Type B pancreatic cell (in vitro differentiated cells): ENCODE measurements around the gene SPAG16. TPM values are rescaled to one million over a fixed set of nuclear protein-coding genes. Genes with fewer than 3 reads are reported as not detected.

Source experiments
- DNase-seq: peaks from one replicate; pipeline ENCODE4 v3.0.0; 2021; ENCODE audit warnings: mixed read lengths; ENCODE audit not compliant: unreplicated experiment; ENCODE audit errors: extremely low spot score
- H3K27ac Mint-ChIP-seq: 2 replicates; pipeline ENCODE4 v1.8.0; 2021; ENCODE audit warnings: mild to moderate bottlenecking, mixed read lengths
- H3K27me3 Mint-ChIP-seq: 2 replicates; pipeline ENCODE4 v1.8.0; 2021; ENCODE audit warnings: mixed read lengths
- H3K36me3 Mint-ChIP-seq: 2 replicates; pipeline ENCODE4 v1.8.0; 2021; ENCODE audit warnings: mixed read lengths
- H3K4me1 Mint-ChIP-seq: one replicate; pipeline ENCODE4 v1.8.0; 2021; ENCODE audit warnings: mixed read lengths; ENCODE audit not compliant: unreplicated experiment
- H3K4me3 Mint-ChIP-seq: 2 replicates; pipeline ENCODE4 v1.8.0; 2021; ENCODE audit warnings: mild to moderate bottlenecking, mixed read lengths
- H3K9me3 Mint-ChIP-seq: 2 replicates; pipeline ENCODE4 v1.8.0; 2021; ENCODE audit warnings: mixed read lengths
- CTCF ChIP-seq: fragments of 200-600 bp; sonication (generic); conservative IDR thresholded peaks from 2 replicates; pipeline ENCODE4 v1.5.0; 2021; ENCODE audit warnings: antibody characterized with exemption, mild to moderate bottlenecking
- total RNA-seq: library from RNA; stranded (reverse); gene quantifications from 2 replicates; pipeline ENCODE4 v1.2.1, GENCODE V29; 2021; ENCODE audit warnings: low replicate concordance

SPAG16 gene
- total RNA-seq, 1 donor from 2014 or later, result 54.8 TPM

DNA sequence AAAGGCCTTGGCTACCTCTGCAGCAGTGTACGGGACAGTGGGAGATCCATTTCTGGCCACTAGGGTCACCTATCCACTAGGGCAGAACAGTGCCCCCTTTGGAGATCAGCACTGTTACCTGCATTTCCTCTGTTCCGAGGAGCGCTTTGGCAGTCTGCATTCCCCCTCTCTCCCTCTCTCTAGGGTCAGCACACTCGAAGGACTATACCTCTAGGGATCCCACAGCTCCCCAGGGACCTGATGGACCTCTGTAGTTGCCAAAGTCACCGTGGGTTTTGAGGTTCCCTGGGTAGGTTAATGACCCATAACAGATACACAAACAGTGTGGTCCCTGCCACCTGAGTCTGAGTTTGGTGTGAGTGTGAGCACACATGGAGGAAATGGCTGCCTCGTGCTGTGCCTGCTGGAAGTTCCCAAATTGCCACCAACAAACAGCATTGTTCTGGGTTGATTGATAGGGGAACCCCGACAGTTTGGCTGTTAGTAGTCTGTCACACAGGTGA lies 1026.8 kb downstream of the SPAG16 start:
- DNase-seq, result no peak
- Mint-ChIP-seq H3K4me3 (no peak overlapping the region), H3K27ac (no peak overlapping the region)

DNA sequence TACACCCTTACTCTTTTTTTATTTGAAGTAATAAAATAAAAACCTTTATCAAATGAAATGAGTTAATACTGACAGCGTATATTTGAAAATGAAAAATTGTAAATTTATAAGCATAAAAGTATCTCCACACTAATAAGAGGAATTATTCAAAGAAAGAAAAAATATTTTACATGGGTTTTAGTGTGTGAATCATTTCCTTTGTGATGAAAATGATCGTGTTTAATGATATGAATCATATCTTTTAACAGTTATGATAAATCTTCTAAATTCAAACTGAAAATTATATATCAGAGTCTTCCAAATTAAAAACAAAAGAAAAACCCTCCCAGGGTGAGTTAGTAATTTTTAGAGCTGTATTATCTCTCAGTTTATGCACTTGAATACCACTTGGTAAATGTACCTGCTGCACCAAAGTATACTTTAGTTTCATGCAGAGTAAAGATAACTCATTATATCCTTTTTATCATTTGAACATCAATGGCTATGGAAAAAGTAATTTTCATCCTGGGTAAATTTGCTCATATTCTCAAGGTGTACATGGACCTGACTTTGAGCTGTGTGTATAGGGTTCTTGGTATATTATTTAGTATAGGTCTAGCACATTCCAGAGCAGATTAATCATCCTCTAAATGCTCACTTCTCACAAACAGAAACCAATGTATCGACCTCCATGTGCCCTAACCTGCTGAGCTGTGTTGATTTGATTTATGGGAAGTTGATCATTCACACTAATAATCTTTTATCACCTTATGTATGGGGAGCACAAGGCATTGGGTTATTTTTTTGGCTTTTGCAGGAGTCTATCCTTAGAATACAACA lies 1027.9 kb downstream of the SPAG16 start:
- TF ChIP-seq CTCF, result no peak
- no peak overlapping the region for H3K4me3 Mint-ChIP-seq
- no peaks in the 10 kb centered on the region for H3K4me1 Mint-ChIP-seq
- H3K9me3 Mint-ChIP-seq, result no peaks in the 10 kb centered on the region
- H3K27ac Mint-ChIP-seq, result no peak overlapping the region
- H3K27me3 Mint-ChIP-seq, result no peaks in the 10 kb centered on the region
- no peak for DNase-seq
- no peaks in the 10 kb centered on the region for H3K36me3 Mint-ChIP-seq

More for the DNA sequence above, 1026.8 kb downstream of the SPAG16 start:
- Mint-ChIP-seq H3K9me3 (no peaks in the 10 kb centered on the region), H3K4me1 (no peaks in the 10 kb centered on the region), H3K27me3 (no peaks in the 10 kb centered on the region), H3K36me3 (no peaks in the 10 kb centered on the region)
- TF ChIP-seq CTCF, result peak; percentile 47

GRCh38 chr2:214315324-214315723 lies 1031.1 kb downstream of the SPAG16 start:
- Mint-ChIP-seq H3K9me3 (no peaks in the 10 kb centered on the region), H3K27ac (no peak overlapping the region), H3K4me3 (no peak overlapping the region), H3K36me3 (no peaks in the 10 kb centered on the region), H3K27me3 (no peaks in the 10 kb centered on the region), H3K4me1 (no peaks in the 10 kb centered on the region)
- no peak for TF ChIP-seq CTCF
- DNase-seq, result no peak

- Mint-ChIP-seq H3K36me3 (no peaks in the 10 kb centered on the region), H3K4me1 (no peaks in the 10 kb centered on the region), H3K27me3 (no peaks in the 10 kb centered on the region), H3K4me3 (no peak overlapping the region), H3K9me3 (no peaks in the 10 kb centered on the region), H3K27ac (peak overlapping the region; percentile 17)
- DNase-seq, result no peak
- no peak for TF ChIP-seq CTCF
These were observed 1035.9 kb downstream of the SPAG16 start for GRCh38 chr2:214320211-214320610.

DNA sequence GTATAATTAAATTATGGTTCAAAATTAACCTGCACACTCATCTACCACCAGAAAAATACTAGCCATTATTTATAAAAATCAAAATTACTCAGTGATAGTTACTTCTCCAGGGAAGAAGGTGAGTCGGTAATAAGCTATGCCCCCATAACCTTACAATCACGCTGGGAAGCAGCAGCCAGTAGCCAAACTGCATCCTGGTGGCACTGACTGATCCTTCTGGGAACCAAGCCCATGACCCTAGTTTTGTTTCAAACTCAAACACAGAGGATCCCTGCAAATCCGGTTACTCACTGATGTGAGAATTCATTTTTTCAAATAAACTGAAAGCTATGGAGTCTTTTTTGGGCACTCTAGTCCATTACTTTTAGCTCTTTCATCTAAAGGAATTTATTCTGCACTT lies 1038.4 kb downstream of the SPAG16 start:
- DNase-seq, result no peak

More for the DNA sequence above, 1038.4 kb downstream of the SPAG16 start:
- Mint-ChIP-seq H3K9me3 (no peaks in the 10 kb centered on the region), H3K27me3 (no peaks in the 10 kb centered on the region), H3K4me1 (no peaks in the 10 kb centered on the region), H3K36me3 (no peaks in the 10 kb centered on the region), H3K4me3 (no peak overlapping the region), H3K27ac (no peak overlapping the region)
- TF ChIP-seq CTCF, result no peak
